Immature natural killer cell (primary cell): Measurements from ENCODE around the gene MIPEP. TPM values are rescaled to one million over a fixed set of nuclear protein-coding genes. Genes with fewer than 3 reads are reported as not detected.
A peak's percentile ranks its signal among the peaks of the same experiment; 100 is the strongest.

Experiments
- DNase-seq, 3 donors: peaks; one replicate each; pipeline ENCODE4 v3.0.0; 2022; ENCODE audit warnings: mixed read lengths in 1 of 3
- H3K27ac Mint-ChIP-seq, 6 donors: one replicate each; pipeline ENCODE4 v1.8.0; 2020; ENCODE audit warnings: mixed read lengths in 6 of 6, mild to moderate bottlenecking in 5 of 6, inconsistent platforms in 4 of 6, moderate library complexity in 3 of 6
- H3K27me3 Mint-ChIP-seq, 3 donors: one replicate each; pipeline ENCODE4 v1.8.0; 2020 to 2021; ENCODE audit warnings: low read depth in 3 of 3, mild to moderate bottlenecking in 3 of 3, mixed read lengths in 3 of 3, moderate library complexity in 3 of 3, inconsistent platforms in 1 of 3
- H3K36me3 Mint-ChIP-seq, 3 donors: one replicate each; pipeline ENCODE4 v1.8.0; 2020; ENCODE audit warnings: mixed read lengths in 3 of 3, inconsistent platforms in 2 of 3, mild to moderate bottlenecking in 2 of 3
- H3K4me1 Mint-ChIP-seq, 2 donors: one replicate each; pipeline ENCODE4 v1.8.0; 2020; ENCODE audit warnings: inconsistent platforms in 2 of 2, mild to moderate bottlenecking in 2 of 2, mixed read lengths in 2 of 2, moderate library complexity in 1 of 2
- H3K4me3 Mint-ChIP-seq, 5 donors: one replicate each; pipeline ENCODE4 v1.8.0; 2020; ENCODE audit warnings: mild to moderate bottlenecking in 5 of 5, mixed read lengths in 5 of 5, inconsistent platforms in 3 of 5, moderate library complexity in 3 of 5
- H3K9me3 Mint-ChIP-seq, 6 donors: one replicate each; pipeline ENCODE4 v1.8.0; 2020; ENCODE audit warnings: mild to moderate bottlenecking in 6 of 6, mixed read lengths in 6 of 6, inconsistent platforms in 4 of 6, moderate library complexity in 3 of 6
- polyA plus RNA-seq, 3 donors: library from polyadenylated mRNA; unstranded; fragments of 300-500 nt; fragmentation: Illumina TruSeq; gene quantifications; one replicate each; pipeline ENCODE4 v1.2.3, GENCODE V29; 2021

Gene MIPEP
- polyA plus RNA-seq, 3 donors from 2014 or later, result 9.3 to 20.5 (median 14.3) TPM

DNA sequence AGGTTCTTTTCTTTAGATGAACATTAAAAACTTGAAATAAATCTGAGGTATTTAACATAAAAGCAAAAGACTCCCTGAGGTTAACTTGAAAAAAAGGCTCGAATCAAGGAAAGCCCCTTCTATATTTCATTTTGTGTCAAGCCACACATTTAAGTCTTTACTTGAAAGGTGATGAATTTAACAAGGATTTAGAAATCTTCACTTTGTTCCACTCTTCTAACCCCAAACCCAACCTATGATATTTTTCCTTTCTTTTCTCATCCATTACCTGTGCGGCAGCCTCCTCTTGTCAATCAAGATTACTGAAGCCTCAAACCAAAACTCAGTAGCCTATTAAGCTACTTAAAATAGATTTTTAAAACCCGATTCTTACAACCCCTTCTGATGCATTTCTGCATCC lies 33.8 kb downstream of the MIPEP start:
- no peak overlapping the region for H3K4me3 Mint-ChIP-seq
- H3K9me3 Mint-ChIP-seq, result no peaks in the 10 kb centered on the region
- no peak overlapping the region for H3K27ac Mint-ChIP-seq
- DNase-seq, result no peak
- peaks cover 21 to 40% (median 27%) of the 10 kb centered on the region in 3 donors for H3K36me3 Mint-ChIP-seq
- H3K4me1 Mint-ChIP-seq, result no peaks in the 10 kb centered on the region
- H3K27me3 Mint-ChIP-seq, result no peaks in the 10 kb centered on the region

GRCh38 chr13:23852351-23852750 lies 36.8 kb downstream of the MIPEP start:
- DNase-seq, result no peak
- peaks cover 19 to 37% (median 35%) of the 10 kb centered on the region in 3 donors for H3K36me3 Mint-ChIP-seq
- no peaks in the 10 kb centered on the region for H3K27me3 Mint-ChIP-seq
- H3K4me3 Mint-ChIP-seq, result no peak overlapping the region
- no peaks in the 10 kb centered on the region for H3K9me3 Mint-ChIP-seq
- no peaks in the 10 kb centered on the region for H3K4me1 Mint-ChIP-seq
- H3K27ac Mint-ChIP-seq, result no peak overlapping the region

- Mint-ChIP-seq H3K27me3 (peaks cover 0 to 1% (median 0%) of the 10 kb centered on the region in 3 donors), H3K4me3 (no peak overlapping the region), H3K4me1 (no peaks in the 10 kb centered on the region), H3K27ac (no peak overlapping the region), H3K9me3 (no peaks in the 10 kb centered on the region), H3K36me3 (peaks cover 19 to 39% (median 36%) of the 10 kb centered on the region in 3 donors)
- DNase-seq, result no peak
Measured at GRCh38 chr13:23851106-23851505, 38.1 kb downstream of the MIPEP start.

DNA sequence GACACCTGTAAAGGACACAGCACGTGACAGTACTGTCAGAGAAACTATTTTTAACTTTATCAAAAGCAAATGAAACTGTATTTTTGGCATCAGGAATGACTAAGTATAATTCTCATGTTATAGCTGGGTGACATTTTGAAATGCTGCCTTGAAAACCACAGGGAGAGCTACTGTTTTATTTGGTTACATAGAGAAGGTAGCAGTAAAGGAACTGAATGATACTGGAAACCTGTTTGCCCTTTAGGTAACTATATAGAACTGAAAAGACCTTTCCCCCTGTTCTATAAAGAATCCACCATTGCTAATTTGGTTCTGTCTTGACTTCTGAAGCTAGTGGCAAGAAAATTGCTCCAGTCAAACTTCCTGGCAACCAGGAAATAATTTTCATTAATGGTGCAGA lies 39.1 kb downstream of the MIPEP start:
- no peak for DNase-seq
- Mint-ChIP-seq H3K27me3 (peaks cover 0 to 1% (median 0%) of the 10 kb centered on the region in 3 donors), H3K36me3 (peaks cover 19 to 31% (median 29%) of the 10 kb centered on the region in 3 donors), H3K4me3 (no peak overlapping the region), H3K27ac (no peak overlapping the region), H3K4me1 (no peaks in the 10 kb centered on the region), H3K9me3 (no peaks in the 10 kb centered on the region)

DNA sequence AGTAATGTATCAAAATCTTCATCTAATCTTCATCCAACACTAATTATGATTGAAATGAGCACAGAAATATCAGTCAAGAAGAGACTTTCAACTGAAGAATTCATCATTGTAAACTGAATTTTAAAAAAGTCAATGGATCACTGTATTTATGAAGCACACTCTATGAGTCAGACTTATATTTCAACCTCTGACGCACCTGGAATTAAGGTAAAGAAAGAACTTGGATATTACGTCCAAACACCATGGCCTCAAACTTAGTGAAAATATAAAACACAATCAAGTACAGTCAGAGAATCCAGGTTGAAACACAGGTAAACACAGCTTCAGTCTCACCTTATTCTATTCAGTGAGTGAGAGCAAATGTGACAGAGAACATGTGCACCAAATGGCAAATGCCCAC lies 39.5 kb downstream of the MIPEP start:
- H3K27ac Mint-ChIP-seq, result no peak overlapping the region
- peaks cover 0 to 1% (median 0%) of the 10 kb centered on the region in 3 donors for H3K27me3 Mint-ChIP-seq
- no peak overlapping the region for H3K4me3 Mint-ChIP-seq
- peaks cover 19 to 31% (median 28%) of the 10 kb centered on the region in 3 donors for H3K36me3 Mint-ChIP-seq
- no peaks in the 10 kb centered on the region for H3K4me1 Mint-ChIP-seq
- no peak for DNase-seq
- no peaks in the 10 kb centered on the region for H3K9me3 Mint-ChIP-seq

DNA sequence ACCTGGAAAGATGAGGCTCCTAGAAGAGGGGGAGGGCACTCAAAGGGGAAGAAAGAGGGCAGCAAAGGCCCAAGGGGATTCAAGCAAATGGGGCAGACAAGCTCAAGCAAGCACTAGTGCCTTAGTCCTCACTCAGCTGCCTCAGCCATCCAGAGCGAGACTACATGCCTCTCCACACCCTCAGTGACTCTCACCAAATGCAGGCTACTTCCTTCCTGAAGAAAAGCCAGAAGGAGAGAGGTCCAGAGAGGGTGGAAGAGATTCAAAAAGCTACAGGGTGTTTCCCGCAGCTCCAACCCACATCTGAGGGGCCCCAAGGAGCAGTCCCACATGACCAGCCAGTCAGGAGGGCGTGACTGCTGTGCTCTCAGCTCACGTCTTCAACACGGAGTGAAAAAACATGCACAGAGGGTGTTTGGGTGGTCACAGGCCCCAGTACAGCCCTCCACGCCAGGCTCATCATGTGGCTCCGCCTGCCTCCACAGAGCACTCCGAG lies 40.5 kb downstream of the MIPEP start:
- Mint-ChIP-seq H3K4me1 (peaks cover 7 to 8% of the 10 kb centered on the region in 2 donors), H3K27me3 (peaks cover 0 to 1% (median 0%) of the 10 kb centered on the region in 3 donors), H3K36me3 (peaks cover 16 to 28% (median 26%) of the 10 kb centered on the region in 3 donors), H3K4me3 (no peak overlapping the region), H3K27ac (no peak overlapping the region), H3K9me3 (no peaks in the 10 kb centered on the region)
- no peak for DNase-seq

DNA sequence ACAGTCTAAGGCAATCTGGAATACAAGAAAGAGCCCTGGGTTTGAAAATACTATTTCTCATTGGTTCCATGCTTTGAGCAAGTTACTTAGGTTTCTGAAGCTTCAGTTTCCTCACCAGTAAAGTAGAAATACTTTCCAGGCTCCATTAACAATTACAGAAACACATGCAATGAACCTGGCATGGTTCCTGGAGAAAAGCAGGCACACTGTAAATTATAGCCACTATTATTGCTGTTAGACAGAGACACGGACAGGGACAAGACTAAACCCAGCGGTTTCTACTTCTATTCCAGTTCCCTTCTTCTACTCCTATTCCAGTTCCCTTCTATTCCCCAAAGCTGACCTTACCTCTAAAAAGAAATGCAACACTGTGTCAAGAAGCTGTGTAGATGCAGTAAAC lies 41.2 kb downstream of the MIPEP start:
- H3K36me3 Mint-ChIP-seq, result peaks cover 15 to 26% (median 25%) of the 10 kb centered on the region in 3 donors

DNA sequence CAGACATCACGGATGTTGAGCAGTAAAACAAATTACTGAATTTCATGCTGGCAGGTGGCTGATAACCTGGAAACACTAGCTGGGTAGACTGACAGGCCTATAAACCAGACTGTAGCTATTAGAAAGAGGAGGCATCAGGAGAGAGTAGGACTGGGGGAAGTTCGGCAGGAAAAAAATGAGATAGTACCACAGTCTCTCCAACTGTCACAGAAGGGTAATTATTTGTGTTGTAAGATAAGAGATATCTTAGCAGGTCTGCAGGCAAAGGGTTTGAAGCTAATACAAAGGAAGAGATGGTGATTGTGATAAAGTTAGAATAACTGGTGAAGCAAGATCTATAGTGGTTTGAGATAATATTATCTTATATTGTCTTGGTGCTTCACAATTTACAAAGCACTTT lies 41.7 kb downstream of the MIPEP start:
- H3K4me3 Mint-ChIP-seq, result no peak overlapping the region
- peak overlapping the region in 1 of 6 donors; percentile 21 for H3K27ac Mint-ChIP-seq
- no peak for DNase-seq

More for the DNA sequence above, 41.2 kb downstream of the MIPEP start:
- H3K9me3 Mint-ChIP-seq, result no peaks in the 10 kb centered on the region
- H3K27me3 Mint-ChIP-seq, result peaks cover 0 to 1% (median 0%) of the 10 kb centered on the region in 3 donors
- DNase-seq, result no peak
- peaks cover 10% of the 10 kb centered on the region in 2 donors for H3K4me1 Mint-ChIP-seq
- peak overlapping the region in 1 of 6 donors; percentile 6 for H3K27ac Mint-ChIP-seq
- no peak overlapping the region for H3K4me3 Mint-ChIP-seq

GRCh38 chr13:23845105-23845725 lies 44.0 kb downstream of the MIPEP start:
- Mint-ChIP-seq H3K27ac (no peak overlapping the region), H3K36me3 (peaks cover 6 to 30% (median 24%) of the 10 kb centered on the region in 3 donors), H3K4me3 (no peak overlapping the region), H3K4me1 (peaks cover 10% of the 10 kb centered on the region in 2 donors), H3K27me3 (peaks cover 0 to 1% (median 0%) of the 10 kb centered on the region in 3 donors), H3K9me3 (no peaks in the 10 kb centered on the region)
- DNase-seq, result no peak

More for the DNA sequence above, 41.7 kb downstream of the MIPEP start:
- Mint-ChIP-seq H3K27me3 (peaks cover 0 to 1% (median 0%) of the 10 kb centered on the region in 3 donors), H3K9me3 (no peaks in the 10 kb centered on the region), H3K4me1 (peaks cover 10% of the 10 kb centered on the region in 2 donors), H3K36me3 (peaks cover 14 to 26% (median 25%) of the 10 kb centered on the region in 3 donors)

GRCh38 chr13:23844132-23844531 lies 45.1 kb downstream of the MIPEP start:
- no peak for DNase-seq
- H3K4me3 Mint-ChIP-seq, result no peak overlapping the region
- H3K27me3 Mint-ChIP-seq, result peaks cover 0 to 1% (median 0%) of the 10 kb centered on the region in 3 donors
- no peaks in the 10 kb centered on the region for H3K9me3 Mint-ChIP-seq
- H3K36me3 Mint-ChIP-seq, result peaks cover 10 to 32% (median 23%) of the 10 kb centered on the region in 3 donors
- H3K27ac Mint-ChIP-seq, result peak overlapping the region in 2 of 6 donors; percentile 20 to 28
- H3K4me1 Mint-ChIP-seq, result peaks cover 10% of the 10 kb centered on the region in 2 donors

DNA sequence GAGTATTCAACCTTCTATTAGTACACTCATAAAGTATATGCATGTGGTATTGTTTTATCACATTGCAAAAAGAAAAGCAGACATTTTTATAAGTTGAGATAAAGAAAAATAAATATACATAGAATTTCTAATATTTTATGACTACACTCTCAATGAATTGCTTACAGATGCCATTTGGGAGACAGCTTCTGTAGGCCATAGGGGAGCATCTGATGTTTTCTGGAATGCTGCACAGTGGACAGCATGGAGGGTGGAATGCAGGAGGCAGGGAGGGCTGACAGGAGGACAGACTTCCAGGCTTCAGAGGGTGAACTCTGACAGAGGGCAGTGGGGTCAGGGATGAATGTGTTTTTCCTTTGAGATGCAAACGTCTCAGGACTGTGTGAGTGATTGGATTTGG lies 45.8 kb downstream of the MIPEP start:
- Mint-ChIP-seq H3K27me3 (peaks cover 0 to 1% (median 0%) of the 10 kb centered on the region in 3 donors), H3K4me1 (peaks cover 10% of the 10 kb centered on the region in 2 donors), H3K27ac (no peak overlapping the region), H3K36me3 (peaks cover 10 to 34% (median 24%) of the 10 kb centered on the region in 3 donors), H3K9me3 (no peaks in the 10 kb centered on the region), H3K4me3 (no peak overlapping the region)
- DNase-seq, result no peak

DNA sequence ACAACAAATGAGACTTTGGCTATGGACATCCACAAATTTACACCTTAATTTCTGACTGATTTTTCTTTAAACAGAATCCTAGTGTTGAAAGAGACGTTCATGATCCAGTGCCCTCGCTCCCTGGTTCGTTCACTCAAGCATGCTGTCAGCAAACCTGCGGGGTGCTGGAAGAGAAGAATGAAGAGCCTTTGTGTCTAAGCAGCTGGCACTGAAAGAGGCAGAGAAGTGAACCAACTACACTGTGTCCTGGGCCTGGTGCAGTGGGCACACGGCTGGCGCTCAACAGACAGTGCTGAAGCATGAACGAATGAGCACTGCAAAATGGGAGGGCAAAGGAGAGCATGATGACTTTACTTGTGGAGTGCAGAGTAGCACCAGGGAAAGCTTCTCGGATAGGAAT lies 46.8 kb downstream of the MIPEP start:
- no peak overlapping the region for H3K27ac Mint-ChIP-seq
- H3K9me3 Mint-ChIP-seq, result no peaks in the 10 kb centered on the region
- no peak for DNase-seq
- peaks cover 11 to 35% (median 20%) of the 10 kb centered on the region in 3 donors for H3K36me3 Mint-ChIP-seq
- H3K4me3 Mint-ChIP-seq, result no peak overlapping the region
- peaks cover 0 to 1% (median 0%) of the 10 kb centered on the region in 3 donors for H3K27me3 Mint-ChIP-seq
- peaks cover 10% of the 10 kb centered on the region in 2 donors for H3K4me1 Mint-ChIP-seq

DNA sequence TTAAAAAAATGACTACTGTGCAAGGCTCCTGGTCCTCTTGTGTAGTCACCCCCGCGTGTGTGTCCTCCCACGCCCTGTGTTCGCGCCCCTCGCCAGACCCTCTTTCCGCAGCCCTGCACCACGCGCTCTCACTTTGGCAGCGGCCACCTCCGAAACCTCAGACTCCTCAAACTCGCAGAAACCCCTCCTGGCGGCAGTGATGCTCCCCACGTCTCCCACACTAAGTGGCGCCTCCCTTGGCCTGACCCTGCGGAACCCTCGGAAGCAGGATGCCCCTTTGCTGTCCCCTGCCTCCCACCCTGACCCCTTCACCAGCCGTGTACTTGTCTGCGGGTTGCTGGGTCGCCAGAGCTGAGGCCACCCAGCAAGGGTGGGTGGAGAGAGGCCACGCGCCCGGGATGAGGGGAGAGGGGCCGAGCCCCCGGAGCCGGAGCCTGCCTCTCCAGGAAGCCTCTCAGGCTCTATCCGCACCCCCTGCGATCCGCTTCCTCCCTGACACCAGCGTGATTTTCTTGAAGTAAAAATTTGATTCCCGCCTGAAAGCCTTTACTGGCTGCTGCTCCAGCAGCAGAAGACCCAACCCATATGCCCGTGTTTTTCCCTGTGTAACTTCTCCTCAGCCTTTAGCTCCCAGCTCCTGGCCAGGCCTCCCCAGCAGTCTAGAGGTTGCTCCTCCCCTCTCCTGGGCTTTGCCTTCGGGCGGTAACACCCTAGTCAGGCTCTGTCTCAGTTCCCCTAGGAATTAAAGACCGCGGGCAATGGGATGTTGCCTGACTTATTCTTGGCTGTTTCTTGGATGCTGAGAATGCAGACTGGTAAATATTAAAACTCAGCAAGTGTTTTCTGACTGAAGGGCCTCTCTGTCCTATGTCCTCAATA lies 55.2 kb downstream of the MIPEP start:
- no peak for DNase-seq
- Mint-ChIP-seq H3K4me1 (no peaks in the 10 kb centered on the region), H3K9me3 (no peaks in the 10 kb centered on the region), H3K4me3 (no peak overlapping the region), H3K27ac (peak overlapping the region in 1 of 6 donors; percentile 31), H3K36me3 (peaks cover 17 to 39% (median 30%) of the 10 kb centered on the region in 3 donors), H3K27me3 (no peaks in the 10 kb centered on the region)

DNA sequence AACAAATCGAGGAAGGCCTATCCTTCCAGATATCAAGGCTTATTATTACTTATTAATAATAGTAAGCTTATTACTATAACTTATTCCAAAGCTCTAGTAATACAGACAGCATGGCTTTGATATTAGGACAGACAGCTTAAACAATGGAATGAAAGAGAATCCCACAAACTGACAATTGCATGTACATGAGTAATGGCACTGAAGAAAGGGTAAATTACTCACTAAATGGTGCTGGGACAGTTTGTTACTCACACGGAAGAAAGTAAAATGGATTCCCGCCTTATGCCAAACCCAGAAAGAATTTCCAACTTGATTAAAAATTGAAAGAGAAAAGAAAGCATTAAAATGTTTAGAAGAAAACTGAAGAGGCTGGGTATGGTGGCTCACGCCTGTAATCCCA lies 60.3 kb downstream of the MIPEP start:
- DNase-seq, result no peak
- Mint-ChIP-seq H3K36me3 (peaks cover 12 to 40% (median 24%) of the 10 kb centered on the region in 3 donors), H3K9me3 (no peaks in the 10 kb centered on the region)

More for the DNA sequence above, 60.3 kb downstream of the MIPEP start:
- Mint-ChIP-seq H3K4me3 (no peak overlapping the region), H3K27ac (no peak overlapping the region), H3K27me3 (no peaks in the 10 kb centered on the region), H3K4me1 (no peaks in the 10 kb centered on the region)
